Activated CD4-positive, CD25-positive, alpha-beta regulatory T cell treated with anti-CD3 and anti-CD28 coated beads, Interleukin-2, amount 50 U/mL, for 24 hours (primary cell): Measurements from ENCODE around the gene CYFIP2.

Experiments
- ATAC-seq, 2 donors: fragments of 150-1000 bp; cut with Tn5 transposase; one replicate each; pipeline ENCODE4 v1.10.0; 2021; ENCODE audit warnings: mild to moderate bottlenecking in 1 of 2, moderate library complexity in 1 of 2

CYFIP2 gene

DNA sequence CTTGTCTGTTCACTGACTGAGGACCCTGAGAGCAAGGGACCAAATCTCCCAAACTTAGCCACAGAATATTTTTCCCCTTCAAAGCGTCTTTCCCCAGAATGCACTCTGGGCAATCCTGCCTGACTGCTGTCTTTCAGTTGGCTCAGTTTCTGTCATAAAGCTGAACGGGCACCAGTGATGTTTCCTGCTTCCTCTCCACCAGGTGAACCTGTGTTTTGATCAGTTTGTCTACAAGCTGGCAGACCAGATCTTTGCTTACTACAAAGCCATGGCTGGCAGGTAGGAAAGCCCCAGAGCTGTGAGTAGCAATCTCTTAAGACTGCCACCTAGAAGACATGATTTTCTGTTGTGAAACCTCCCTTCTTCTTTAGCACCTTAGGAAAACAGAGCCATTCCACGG lies 61.8 kb downstream of the CYFIP2 start:
- peak in 1 of 2 donors; percentile 7 for ATAC-seq

DNA sequence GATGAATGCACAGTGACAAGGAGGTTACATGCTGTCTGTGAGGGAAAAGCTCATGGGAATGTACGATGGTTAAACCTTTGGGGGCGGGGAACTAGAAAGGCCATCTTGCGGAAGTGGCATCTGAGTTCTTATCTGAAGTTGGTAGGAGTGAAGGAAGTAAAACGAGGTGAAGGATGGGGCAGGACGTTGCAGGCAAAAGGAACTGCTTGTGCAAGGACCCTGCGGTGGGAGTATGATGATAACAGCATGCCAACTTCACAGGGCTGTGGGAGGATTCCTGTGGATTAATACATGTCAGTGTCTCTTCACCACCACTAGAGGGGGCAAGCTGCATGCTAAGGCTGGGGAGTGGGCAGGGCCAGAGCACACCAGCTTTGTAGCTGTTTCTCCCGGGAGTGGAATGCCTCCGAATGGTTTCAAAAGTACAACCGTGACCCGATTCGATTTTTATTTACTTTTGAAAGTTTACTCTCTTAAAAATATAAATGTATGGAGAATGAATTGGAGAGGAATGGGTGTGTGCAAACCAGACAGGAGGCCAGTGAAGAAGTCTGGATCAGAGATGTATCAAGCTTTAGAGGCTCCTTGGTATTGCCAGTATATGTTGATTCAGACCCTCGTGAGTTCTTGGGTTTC lies 62.5 kb downstream of the CYFIP2 start:
- ATAC-seq: peak; percentile 87

GRCh38 chr5:157331807-157332206 lies 65.9 kb downstream of the CYFIP2 start:
- ATAC-seq: peak; percentile 75 to 77

GRCh38 chr5:157335534-157336422 lies 69.9 kb downstream of the CYFIP2 start:
- ATAC-seq: no peak

DNA sequence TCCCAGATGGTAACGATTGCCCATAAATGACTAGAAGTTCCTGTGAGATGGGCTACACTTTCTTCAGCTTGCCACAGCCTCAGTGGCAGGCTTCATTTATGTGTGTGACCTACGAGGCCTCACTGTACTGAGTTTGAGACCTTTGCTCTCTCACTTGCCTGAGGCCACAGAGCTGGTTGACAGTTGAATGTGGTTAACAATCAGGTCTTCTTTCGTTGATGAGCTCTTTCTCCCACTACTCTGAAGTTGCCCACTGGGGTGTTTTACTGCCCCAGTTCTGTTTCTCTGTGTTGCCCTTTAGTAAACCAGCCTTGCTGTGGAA lies 70.5 kb downstream of the CYFIP2 start:
- ATAC-seq: no peak

GRCh38 chr5:157339409-157339808 lies 73.5 kb downstream of the CYFIP2 start:
- ATAC-seq: no peak

DNA sequence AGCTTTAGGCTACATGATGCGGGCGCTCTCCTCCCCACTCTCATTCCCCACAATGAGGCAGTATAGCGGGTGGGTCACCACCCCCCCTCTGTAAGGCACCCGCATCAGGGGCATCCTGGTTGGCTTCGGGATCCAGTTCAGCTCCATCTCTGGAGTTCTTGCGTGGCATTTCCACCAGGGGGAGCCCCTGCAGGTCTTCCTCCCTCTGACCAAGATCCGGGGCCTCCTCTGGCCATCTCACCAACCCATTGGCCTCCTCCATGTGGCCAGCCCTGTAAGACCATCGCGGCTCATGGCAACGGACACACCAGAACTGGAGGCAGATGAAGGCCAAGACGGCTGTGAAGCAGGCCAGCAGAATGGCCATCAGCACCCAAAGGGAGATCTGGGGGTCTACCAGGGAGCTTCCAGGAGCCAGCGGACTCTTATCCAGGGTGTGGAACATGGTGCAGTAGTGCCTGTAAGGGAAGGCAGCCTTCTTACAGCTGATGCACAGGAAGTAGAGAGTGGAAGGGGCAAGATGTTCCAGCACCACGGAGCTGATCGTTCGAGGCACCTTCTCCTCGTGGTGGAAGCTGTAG lies 77.0 kb downstream of the CYFIP2 start:
- ATAC-seq: no peak

DNA sequence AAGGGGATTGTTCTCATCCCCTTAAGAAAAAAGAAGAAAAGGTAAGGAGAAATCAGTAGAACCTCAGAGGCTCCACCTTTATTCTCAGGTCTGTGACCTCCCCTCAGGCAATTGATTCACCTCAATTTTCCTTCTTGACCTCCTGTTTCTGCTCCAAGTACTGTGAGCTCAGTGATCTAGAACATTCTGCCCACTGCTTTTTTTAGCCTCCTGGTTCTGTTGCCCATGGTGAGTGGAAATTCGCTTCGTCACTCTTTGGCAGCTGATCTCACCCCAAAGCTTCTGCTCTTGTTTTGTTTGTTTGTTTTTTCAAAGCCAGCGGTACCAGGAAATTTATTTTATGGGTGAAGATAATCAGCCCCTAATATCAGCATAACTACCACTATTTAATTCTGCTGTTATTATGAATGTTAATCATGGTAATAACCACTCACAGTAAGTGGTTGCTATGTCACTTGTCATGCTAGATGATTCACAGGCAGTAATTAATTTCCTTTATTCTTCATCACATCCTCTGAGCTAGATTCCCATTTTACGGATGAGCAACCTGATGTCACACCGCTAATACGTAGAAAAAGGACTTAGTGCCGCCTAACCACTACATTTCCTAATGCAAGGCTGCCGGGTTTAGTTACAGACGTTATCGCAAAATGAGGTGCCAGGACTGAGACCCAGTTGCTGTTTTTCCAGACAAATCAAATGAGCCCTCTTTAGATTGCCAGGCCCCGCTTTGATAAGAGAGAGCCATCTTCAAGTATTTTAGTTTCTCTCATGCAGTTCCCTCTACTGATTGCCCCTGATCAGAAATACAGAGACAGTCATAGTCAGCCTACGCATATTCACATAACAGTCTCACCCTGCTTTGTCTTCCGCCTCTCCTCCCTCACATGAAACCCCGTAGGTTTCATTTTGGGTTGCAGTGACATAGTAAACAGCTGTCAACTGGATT lies 78.2 kb downstream of the CYFIP2 start:
- peak; percentile 91 to 92 for ATAC-seq

- ATAC-seq: no peak
Measured at GRCh38 chr5:157345067-157345466, 79.1 kb downstream of the CYFIP2 start.

DNA sequence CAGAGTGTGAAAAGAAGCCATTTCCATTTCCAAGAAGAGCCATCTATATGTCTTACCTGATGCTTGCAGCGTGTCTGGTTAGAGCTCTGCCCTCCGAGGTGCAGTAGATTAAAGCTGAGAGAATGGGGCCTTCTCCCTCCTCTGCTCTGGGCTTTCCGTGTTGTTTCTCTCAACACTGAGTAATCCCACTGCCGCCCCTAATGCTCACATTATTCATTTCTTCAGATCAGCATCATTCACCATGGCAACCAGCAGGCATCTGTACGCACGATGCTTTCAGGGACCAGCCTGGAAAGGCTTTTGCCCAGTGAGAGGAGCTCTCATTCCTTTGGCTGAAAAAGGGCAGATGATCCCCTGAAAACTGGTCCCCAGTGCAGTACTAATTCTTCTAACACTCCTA lies 79.6 kb downstream of the CYFIP2 start:
- peak in 1 of 2 donors; percentile 3 for ATAC-seq

DNA sequence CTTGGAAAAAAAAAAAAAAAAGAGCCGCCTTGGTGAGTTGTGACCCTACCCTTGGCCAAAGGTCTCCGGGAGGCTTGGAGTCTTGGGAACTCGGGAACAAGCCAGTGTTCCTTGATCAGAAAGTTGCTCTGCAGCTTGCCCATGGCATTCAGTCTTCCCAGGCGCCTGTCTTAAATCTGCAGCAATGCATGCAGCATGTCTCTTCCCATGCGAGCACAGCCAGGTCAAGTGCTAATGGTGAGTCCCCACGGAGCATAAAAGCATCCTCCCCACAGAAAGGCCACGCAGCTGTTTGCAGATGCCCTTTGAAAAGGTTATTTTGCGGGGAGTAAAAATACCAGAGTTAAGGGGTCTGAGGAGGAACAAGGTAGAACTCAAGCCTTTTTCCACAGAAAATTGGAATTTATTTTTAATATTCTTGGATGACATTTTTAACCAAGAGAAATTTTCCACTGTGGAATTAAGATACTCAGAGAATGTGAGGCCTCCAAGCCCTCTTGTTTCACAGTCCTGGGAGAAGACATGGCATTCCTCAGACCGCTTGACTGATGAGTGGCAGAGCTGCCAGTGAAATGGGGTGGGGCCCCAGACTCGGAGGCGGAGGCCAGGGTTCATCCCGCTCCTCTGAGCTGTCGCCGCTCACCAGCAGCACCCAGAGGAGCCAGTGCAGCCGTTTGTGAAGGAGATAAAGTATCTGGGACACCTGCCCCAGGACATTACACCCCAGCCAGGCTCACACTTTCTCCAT lies 81.6 kb downstream of the CYFIP2 start:
- ATAC-seq: no peak

- ATAC-seq: no peak
Measured at GRCh38 chr5:157348049-157348400, 82.1 kb downstream of the CYFIP2 start.

DNA sequence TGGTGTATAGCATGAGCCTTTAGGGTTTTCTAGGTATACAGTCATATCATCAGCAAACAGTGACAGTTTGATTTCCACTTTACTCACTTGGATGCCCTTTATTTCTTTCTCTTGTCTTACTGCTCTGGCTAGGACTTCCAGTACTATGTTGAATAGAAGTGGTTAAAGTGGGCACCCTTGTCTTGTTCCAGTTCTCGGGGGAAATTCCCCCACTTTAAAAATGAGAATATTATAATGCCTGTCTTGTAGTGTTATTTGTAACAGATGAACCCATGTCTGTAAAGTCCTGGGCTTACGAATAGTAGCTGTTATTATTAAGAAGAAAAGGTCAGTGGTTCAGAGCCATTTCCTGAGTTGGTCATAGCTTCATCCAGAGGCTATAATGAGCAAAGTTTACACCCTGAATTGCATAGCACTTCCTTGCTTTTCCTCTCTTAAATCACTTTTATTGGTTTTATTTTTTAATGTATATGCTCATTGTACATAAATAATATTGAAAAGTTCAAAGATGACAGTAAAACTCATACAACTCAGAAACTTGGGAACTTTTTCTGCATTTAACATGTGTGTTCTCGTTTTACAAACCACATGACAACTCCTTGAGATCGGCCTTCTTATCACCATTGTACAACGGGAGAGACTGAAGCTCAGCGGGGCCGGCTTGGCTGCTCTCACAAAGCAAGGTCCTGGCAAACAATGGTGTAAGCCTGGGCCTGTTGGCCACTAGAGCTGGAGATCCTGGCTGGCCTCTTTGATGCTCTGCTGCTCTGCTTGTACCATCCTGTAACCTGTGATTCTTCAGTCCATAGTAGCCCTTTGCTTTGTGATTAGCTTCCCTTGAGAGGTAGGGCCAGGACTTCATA lies 85.2 kb downstream of the CYFIP2 start:
- ATAC-seq: peak; percentile 87 to 88

- peak; percentile 11 to 12 for ATAC-seq
Measured at GRCh38 chr5:157351802-157352092, 85.8 kb downstream of the CYFIP2 start.

DNA sequence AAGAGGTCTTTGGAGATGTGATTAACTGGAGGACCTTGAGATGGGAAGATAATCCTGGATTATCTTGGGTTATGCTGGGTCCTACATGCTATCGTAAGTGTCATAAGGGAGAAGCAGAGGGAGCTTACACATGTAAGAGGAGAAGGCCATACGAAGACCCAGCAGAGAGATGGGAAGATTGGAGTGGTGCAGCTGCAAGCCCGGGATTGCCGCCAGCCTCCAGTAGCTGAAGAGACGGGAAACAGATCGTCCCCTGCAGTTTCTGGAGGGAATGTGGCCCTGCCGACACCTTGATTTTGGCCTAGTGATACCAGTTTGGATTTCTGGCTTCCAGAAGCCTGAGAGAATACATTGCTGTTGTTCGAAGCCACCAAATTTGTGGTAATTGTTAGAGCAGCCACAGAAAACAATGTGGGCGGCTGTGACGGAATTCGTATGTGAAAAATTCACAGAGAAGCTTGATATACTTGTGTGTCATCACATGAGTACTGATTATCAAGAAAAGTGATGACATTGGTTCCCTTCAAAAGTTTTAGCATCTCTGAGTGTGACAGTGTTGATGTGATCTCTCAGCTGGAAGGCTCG lies 86.9 kb downstream of the CYFIP2 start:
- ATAC-seq: no peak

DNA sequence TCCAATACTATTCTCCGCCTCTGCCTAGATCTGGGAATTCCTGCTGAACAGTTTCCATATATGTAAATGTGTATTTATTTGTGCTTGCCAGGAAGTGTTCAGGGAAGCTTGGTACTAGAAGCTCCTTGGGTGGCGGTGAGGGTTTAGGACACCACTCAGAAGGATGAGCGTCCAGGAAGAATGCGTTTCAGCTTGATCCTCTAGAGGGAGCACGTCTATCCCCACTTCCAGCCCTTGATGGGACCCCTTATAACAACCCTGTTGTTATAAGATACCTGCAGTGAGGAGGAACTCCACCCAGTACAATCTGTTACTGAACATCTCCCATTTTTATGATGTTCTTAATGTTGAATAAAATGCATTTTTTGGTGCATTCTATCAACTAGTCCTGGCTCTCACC lies 88.9 kb downstream of the CYFIP2 start:
- ATAC-seq: no peak

- no peak for ATAC-seq
Measured at GRCh38 chr5:157356576-157356975, 90.7 kb downstream of the CYFIP2 start.

- no peak for ATAC-seq
Measured at GRCh38 chr5:157357823-157358222, 91.9 kb downstream of the CYFIP2 start.

DNA sequence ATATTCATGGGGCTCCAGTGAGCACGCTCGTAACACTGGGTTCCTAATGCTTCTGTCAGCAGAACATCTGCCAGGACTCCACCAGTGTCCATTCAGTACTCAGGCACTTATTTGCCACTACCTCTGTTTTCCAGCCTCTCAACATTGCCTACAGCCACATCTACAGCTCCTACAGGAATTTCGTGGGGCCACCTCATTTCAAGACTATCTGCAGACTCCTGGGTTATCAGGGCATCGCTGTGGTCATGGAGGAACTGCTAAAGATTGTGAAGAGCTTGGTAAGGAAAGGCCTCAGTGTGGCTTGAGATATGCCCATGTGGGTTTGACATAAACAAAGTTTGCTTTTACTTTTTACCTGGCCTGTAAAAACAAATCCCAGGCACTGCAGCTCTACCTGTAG lies 92.9 kb downstream of the CYFIP2 start:
- ATAC-seq: no peak

DNA sequence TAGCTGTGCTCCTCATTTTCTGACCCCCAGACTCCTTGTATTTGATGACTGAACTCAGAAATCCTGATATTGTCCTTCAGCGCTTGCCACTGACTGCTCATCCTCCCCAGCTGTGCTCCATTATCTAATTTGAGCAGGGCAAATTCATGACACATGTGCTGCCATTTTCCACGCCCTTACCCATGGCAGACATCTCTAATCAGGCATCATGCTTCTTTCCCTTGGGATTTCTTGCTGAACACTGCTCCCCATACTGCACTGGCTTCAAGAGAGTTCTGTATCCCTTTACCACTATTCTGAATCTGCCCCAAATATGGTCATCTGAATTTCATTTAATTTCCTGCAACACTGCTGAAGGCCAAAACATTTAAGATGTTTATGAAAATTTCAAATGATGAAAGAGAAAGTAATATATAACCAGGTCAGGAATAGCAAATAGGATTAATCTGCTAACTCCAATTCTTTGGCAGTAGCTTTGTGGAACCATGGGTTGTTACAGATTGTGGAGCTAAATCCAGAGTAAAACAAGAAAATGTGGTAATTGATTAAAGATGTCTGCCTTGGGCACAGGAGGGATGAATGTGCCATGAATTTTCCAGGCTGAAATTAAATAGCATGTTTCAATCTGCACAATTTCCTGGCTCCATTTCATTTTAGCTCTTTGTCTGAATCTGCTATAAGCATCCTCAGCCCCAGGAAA lies 93.6 kb downstream of the CYFIP2 start:
- no peak for ATAC-seq
